Measurements from ENCODE around the gene PRKCSH. TPM values are rescaled to one million over a fixed set of nuclear protein-coding genes. Genes with fewer than 3 reads are reported as not detected.
A peak's percentile ranks its signal among the peaks of the same experiment; 100 is the strongest.
"Not testable (repeated sequence)": the region's sequence is repeated elsewhere in the genome, so short reads cannot be mapped to it uniquely, and the experiment has no call there.

The PRKCSH gene
- total RNA-seq, 1 donor from 2014 or later: 318 TPM

- H3K27me3 Mint-ChIP-seq (ENCODE audit: low read depth): no peaks in the 10 kb centered on the region
- TF ChIP-seq, protein P1, sequence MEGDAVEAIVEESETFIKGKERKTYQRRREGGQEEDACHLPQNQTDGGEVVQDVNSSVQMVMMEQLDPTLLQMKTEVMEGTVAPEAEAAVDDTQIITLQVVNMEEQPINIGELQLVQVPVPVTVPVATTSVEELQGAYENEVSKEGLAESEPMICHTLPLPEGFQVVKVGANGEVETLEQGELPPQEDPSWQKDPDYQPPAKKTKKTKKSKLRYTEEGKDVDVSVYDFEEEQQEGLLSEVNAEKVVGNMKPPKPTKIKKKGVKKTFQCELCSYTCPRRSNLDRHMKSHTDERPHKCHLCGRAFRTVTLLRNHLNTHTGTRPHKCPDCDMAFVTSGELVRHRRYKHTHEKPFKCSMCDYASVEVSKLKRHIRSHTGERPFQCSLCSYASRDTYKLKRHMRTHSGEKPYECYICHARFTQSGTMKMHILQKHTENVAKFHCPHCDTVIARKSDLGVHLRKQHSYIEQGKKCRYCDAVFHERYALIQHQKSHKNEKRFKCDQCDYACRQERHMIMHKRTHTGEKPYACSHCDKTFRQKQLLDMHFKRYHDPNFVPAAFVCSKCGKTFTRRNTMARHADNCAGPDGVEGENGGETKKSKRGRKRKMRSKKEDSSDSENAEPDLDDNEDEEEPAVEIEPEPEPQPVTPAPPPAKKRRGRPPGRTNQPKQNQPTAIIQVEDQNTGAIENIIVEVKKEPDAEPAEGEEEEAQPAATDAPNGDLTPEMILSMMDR (IDR thresholded peaks at IDR 0.05): peak; percentile 42
- DNase-seq (ENCODE audit: low spot score): no peak
- H3K4me1 Mint-ChIP-seq (ENCODE audit: low read depth): peaks cover 5% of the 10 kb centered on the region
- peaks cover 6% of the 10 kb centered on the region for H3K36me3 Mint-ChIP-seq (ENCODE audit: low read depth)
- H3K4me3 Mint-ChIP-seq (ENCODE audit: unreplicated experiment): no peak overlapping the region
- H3K9me3 Mint-ChIP-seq (ENCODE audit: low read depth): no peaks in the 10 kb centered on the region
- H3K27ac Mint-ChIP-seq (ENCODE audit: unreplicated experiment): no peak overlapping the region
Measured at GRCh38 chr19:11451871-11452619, 16.6 kb downstream of the PRKCSH start.

GRCh38 chr19:11452620-11453310, 17.3 kb downstream of the PRKCSH start:
- Mint-ChIP-seq H3K9me3 (ENCODE audit: low read depth) (no peaks in the 10 kb centered on the region), H3K27me3 (ENCODE audit: low read depth) (no peaks in the 10 kb centered on the region), H3K4me3 (ENCODE audit: unreplicated experiment) (no peak overlapping the region), H3K36me3 (ENCODE audit: low read depth) (peaks cover 6% of the 10 kb centered on the region), H3K27ac (ENCODE audit: unreplicated experiment) (no peak overlapping the region), H3K4me1 (ENCODE audit: low read depth) (peaks cover 5% of the 10 kb centered on the region)
- DNase-seq (ENCODE audit: low spot score): no peak
- TF ChIP-seq, protein P1 (IDR thresholded peaks at IDR 0.05): peak; percentile 26

GRCh38 chr19:11453468-11454341, 18.3 kb downstream of the PRKCSH start:
- Mint-ChIP-seq H3K27ac (ENCODE audit: unreplicated experiment) (no peak overlapping the region), H3K27me3 (ENCODE audit: low read depth) (no peaks in the 10 kb centered on the region), H3K4me3 (ENCODE audit: unreplicated experiment) (no peak overlapping the region), H3K4me1 (ENCODE audit: low read depth) (peaks cover 5% of the 10 kb centered on the region), H3K36me3 (ENCODE audit: low read depth) (peaks cover 5% of the 10 kb centered on the region), H3K9me3 (ENCODE audit: low read depth) (no peaks in the 10 kb centered on the region)
- no peak for DNase-seq (ENCODE audit: low spot score)
- TF ChIP-seq, protein P1 (IDR thresholded peaks at IDR 0.05): peak; percentile 56

DNA sequence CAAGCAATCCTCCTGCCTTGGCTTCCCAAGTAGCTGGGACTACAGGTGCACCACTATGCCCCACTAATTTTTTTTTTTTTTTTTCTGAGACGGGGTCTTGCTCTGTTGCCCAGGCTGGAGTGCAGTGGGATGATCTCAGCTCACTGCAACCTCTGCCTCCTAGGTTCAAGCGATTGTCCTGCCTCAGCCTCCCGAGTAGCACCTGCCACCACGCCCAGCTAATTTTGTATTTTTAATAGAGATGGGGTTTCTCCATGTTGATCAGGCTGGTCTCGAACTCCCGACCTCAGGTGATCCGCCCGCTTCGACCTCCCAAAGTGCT, 19.8 kb downstream of the PRKCSH start:
- H3K36me3 Mint-ChIP-seq (ENCODE audit: low read depth); H3K4me1 Mint-ChIP-seq (ENCODE audit: low read depth); H3K9me3 Mint-ChIP-seq (ENCODE audit: low read depth); H3K4me3 Mint-ChIP-seq (ENCODE audit: unreplicated experiment); DNase-seq (ENCODE audit: low spot score); H3K27ac Mint-ChIP-seq (ENCODE audit: unreplicated experiment); H3K27me3 Mint-ChIP-seq (ENCODE audit: low read depth): not testable (repeated sequence)

DNA sequence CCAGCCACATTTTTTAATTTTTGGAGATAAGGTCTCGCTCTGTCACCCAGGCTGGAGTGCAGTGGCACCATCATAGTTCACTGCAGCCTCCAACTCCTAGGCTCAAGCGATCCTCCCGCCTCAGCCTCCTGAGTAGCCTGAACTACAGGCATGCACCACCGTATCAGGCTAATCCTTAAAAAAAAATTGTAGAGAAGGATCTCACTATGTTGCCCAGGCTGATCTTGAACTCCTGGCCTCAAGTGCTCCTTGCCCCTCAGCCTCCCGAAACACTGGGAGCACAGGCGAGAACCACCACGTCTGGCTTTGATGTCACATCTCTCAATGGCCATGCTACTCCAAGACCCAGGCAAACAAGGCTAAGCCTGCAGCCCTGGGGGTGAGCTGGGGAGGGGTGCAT, 21.2 kb downstream of the PRKCSH start:
- no peaks in the 10 kb centered on the region for H3K36me3 Mint-ChIP-seq (ENCODE audit: low read depth)

More for the DNA sequence above, 21.2 kb downstream of the PRKCSH start:
- H3K27me3 Mint-ChIP-seq (ENCODE audit: low read depth): peaks cover 4% of the 10 kb centered on the region
- no peaks in the 10 kb centered on the region for H3K9me3 Mint-ChIP-seq (ENCODE audit: low read depth)
- H3K4me3 Mint-ChIP-seq (ENCODE audit: unreplicated experiment): no peak overlapping the region
- TF ChIP-seq, protein P1 (IDR thresholded peaks at IDR 0.05): no peak
- DNase-seq (ENCODE audit: low spot score): no peak
- peaks cover 5% of the 10 kb centered on the region for H3K4me1 Mint-ChIP-seq (ENCODE audit: low read depth)
- H3K27ac Mint-ChIP-seq (ENCODE audit: unreplicated experiment): no peak overlapping the region

All from chondrocyte (in vitro differentiated cells).